MCF 10A (cell line): ENCODE measurements around the gene HECTD4. TPM values are rescaled to one million over a fixed set of nuclear protein-coding genes. Genes with fewer than 3 reads are reported as not detected.

ENCODE experiments used
- BruUV-seq: library from RNA; stranded (reverse); fragments of 400-500 nt; replicated peaks from 2 replicates; lab custom pipeline; 2021; lab: Mats Ljungman, UMichigan
- CTCF ChIA-PET: fragments of 300-600 bp; sonication (Branson Sonifier 250); formaldehyde crosslinking; extraction: SDS; loops from one replicate; lab custom pipeline; 2021; ENCODE audit warnings: antibody characterized with exemption, inconsistent platforms; lab: Yijun Ruan, JAX
- POLR2A ChIA-PET: fragments of 300-600, 350-650 bp; sonication (Branson Sonifier 250); formaldehyde crosslinking; extraction: SDS; loops from one replicate; lab custom pipeline; 2020; ENCODE audit warnings: antibody characterized with exemption, inconsistent platforms; lab: Yijun Ruan, JAX
- DNase-seq: peaks from one replicate; pipeline ENCODE4 v3.0.0-alpha.2; 2018; ENCODE audit not compliant: unreplicated experiment
- H3K27ac Mint-ChIP-seq: one replicate; pipeline ENCODE4 v1.8.0; 2022; ENCODE audit warnings: mild to moderate bottlenecking, low read depth, mixed read lengths; ENCODE audit not compliant: unreplicated experiment
- H3K27me3 Mint-ChIP-seq: one replicate; pipeline ENCODE4 v1.8.0; 2022; ENCODE audit warnings: mixed read lengths; ENCODE audit not compliant: insufficient read depth, unreplicated experiment
- H3K36me3 Mint-ChIP-seq: one replicate; pipeline ENCODE4 v1.8.0; 2022; ENCODE audit warnings: mild to moderate bottlenecking, moderate library complexity, mixed read lengths; ENCODE audit not compliant: insufficient read depth, unreplicated experiment
- H3K4me1 Mint-ChIP-seq: one replicate; pipeline ENCODE4 v1.8.0; 2022; ENCODE audit warnings: mixed read lengths; ENCODE audit not compliant: insufficient read depth, unreplicated experiment
- H3K4me3 Mint-ChIP-seq: one replicate; pipeline ENCODE4 v1.8.0; 2022; ENCODE audit warnings: mild to moderate bottlenecking, moderate library complexity, mixed read lengths; ENCODE audit not compliant: unreplicated experiment
- H3K9me3 Mint-ChIP-seq: one replicate; pipeline ENCODE4 v1.8.0; 2022; ENCODE audit warnings: mixed read lengths; ENCODE audit not compliant: unreplicated experiment
- intact Hi-C: fragments of 100-400 bp; cut with micrococcal nuclease; formaldehyde crosslinking; loops from 2 replicates; pipeline ENCODE4 v1.14.1; 2022
- total RNA-seq: library from RNA; stranded (reverse); gene quantifications from 2 replicates; pipeline ENCODE4 v1.2.3, GENCODE V29; 2022
- TF ChIP-seq, protein P1 (sequence below): fragments of 200-600 bp; IDR thresholded peaks from one replicate; pipeline ENCODE4 v1.8.0; 2022; ENCODE audit warnings: antibody characterized with exemption, mild to moderate bottlenecking; ENCODE audit not compliant: unreplicated experiment

The HECTD4 gene
- total RNA-seq, 1 experiment from 2014 or later: 35.2 TPM

DNA sequence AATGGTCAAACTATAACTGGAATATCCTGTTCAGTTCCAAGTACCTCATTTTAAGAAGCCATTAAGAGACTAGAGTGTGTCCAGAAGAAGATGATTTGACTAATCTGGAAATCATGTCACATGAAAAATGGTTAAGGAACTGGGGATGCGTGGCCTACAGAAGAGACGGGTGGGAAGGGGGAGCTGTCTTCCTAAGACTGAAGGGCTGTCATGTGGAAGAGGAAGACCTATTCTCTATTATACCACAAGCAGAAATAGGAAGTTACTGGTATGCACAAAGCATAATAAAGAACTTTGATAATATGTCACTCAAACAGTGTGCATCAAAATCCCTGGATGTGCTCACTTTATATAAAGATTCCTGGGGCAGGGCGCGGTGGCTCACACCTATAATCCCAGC is 50.3 kb downstream of the HECTD4 start:
- H3K27ac Mint-ChIP-seq: no peak overlapping the region
- H3K9me3 Mint-ChIP-seq: no peaks in the 10 kb centered on the region
- H3K4me1 Mint-ChIP-seq: no peaks in the 10 kb centered on the region
- ChIA-PET CTCF (no interaction called here), POLR2A (no interaction called here)
- no peaks in the 10 kb centered on the region for H3K27me3 Mint-ChIP-seq
- peaks cover 9% of the 10 kb centered on the region for H3K36me3 Mint-ChIP-seq
- DNase-seq: no peak
- H3K4me3 Mint-ChIP-seq: no peak overlapping the region
- intact Hi-C loops: no loop called here
- BruUV-seq: no TSS peak
- TF ChIP-seq, protein P1, sequence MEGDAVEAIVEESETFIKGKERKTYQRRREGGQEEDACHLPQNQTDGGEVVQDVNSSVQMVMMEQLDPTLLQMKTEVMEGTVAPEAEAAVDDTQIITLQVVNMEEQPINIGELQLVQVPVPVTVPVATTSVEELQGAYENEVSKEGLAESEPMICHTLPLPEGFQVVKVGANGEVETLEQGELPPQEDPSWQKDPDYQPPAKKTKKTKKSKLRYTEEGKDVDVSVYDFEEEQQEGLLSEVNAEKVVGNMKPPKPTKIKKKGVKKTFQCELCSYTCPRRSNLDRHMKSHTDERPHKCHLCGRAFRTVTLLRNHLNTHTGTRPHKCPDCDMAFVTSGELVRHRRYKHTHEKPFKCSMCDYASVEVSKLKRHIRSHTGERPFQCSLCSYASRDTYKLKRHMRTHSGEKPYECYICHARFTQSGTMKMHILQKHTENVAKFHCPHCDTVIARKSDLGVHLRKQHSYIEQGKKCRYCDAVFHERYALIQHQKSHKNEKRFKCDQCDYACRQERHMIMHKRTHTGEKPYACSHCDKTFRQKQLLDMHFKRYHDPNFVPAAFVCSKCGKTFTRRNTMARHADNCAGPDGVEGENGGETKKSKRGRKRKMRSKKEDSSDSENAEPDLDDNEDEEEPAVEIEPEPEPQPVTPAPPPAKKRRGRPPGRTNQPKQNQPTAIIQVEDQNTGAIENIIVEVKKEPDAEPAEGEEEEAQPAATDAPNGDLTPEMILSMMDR: no peak

DNA sequence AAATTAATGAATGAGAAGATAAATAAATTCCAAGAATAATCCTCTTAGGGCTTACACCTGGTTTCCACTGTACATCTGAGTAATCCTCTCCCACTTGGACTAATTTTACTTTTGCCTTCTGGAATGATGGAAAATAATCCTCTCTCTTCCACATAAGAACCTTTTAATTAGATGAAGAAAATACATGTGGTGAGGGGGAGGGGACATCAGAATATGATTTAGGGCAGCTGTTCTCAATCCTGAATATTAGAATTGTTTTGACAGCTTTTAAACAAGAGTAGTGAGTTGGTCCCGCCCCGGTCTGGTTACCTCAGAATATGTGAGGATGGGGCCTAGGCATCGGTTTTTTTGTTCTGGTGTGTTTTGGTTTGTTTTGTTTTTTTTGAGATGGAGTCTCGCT is 51.5 kb downstream of the HECTD4 start:
- peaks cover 9% of the 10 kb centered on the region for H3K36me3 Mint-ChIP-seq
- TF ChIP-seq, protein P1: no peak
- no peak overlapping the region for H3K4me3 Mint-ChIP-seq
- no peaks in the 10 kb centered on the region for H3K9me3 Mint-ChIP-seq
- intact Hi-C loops: no loop called here
- CTCF ChIA-PET: interaction anchor here (0.7 kb wide), 1 partner anchor 40 kb away, joined by 3 read pairs; no protein-coding TSS in a partner anchor
- H3K27ac Mint-ChIP-seq: no peak overlapping the region
- H3K27me3 Mint-ChIP-seq: no peaks in the 10 kb centered on the region
- H3K4me1 Mint-ChIP-seq: no peaks in the 10 kb centered on the region
- BruUV-seq: no TSS peak
- POLR2A ChIA-PET: interaction anchor here (0.9 kb wide), 1 partner anchor 10 kb away, joined by 4 read pairs; no protein-coding TSS in a partner anchor
- no peak for DNase-seq

DNA sequence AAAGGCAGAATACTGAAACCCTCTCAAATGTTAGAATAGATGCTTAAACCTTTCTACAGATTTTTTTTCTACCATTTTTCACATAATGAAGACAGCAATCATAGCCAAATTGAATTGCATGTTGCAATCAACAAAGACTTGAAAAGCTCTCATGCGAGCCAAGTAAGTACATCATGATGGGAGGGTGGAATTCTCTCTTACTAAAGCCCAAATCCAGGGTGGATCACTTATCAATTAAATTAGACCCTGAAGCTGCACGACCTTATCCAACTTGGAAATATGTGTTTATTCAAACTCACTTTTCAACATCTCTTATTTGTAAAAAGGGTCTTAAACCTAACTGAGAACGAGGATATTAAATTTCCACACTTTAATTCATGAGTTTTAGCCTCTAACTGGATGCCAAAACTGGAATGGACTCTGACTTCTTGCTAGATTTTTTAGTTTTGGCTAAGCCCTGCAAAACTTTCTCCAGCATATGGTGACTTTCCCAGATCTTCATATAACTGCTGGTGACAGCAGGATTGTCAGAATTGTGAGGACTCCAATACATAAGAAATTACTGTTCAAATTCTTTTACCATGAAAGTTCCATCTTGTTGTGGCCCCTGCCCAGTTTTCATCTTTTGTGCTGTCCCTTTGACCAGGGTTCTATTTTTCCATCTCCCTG is 53.6 kb downstream of the HECTD4 start:
- no peak overlapping the region for H3K4me3 Mint-ChIP-seq
- no TSS peak for BruUV-seq
- no peaks in the 10 kb centered on the region for H3K27me3 Mint-ChIP-seq
- TF ChIP-seq, protein P1: no peak
- peaks cover 9% of the 10 kb centered on the region for H3K36me3 Mint-ChIP-seq
- no peak for DNase-seq
- H3K4me1 Mint-ChIP-seq: no peaks in the 10 kb centered on the region
- no peak overlapping the region for H3K27ac Mint-ChIP-seq
- intact Hi-C loops: no loop called here
- H3K9me3 Mint-ChIP-seq: no peaks in the 10 kb centered on the region
- ChIA-PET CTCF (no interaction called here), POLR2A (interaction anchor here (0.6 to 0.7 kb wide), 2 partner anchors 68 to 211 kb away, joined by 3 read pairs; no protein-coding TSS in a partner anchor)

DNA sequence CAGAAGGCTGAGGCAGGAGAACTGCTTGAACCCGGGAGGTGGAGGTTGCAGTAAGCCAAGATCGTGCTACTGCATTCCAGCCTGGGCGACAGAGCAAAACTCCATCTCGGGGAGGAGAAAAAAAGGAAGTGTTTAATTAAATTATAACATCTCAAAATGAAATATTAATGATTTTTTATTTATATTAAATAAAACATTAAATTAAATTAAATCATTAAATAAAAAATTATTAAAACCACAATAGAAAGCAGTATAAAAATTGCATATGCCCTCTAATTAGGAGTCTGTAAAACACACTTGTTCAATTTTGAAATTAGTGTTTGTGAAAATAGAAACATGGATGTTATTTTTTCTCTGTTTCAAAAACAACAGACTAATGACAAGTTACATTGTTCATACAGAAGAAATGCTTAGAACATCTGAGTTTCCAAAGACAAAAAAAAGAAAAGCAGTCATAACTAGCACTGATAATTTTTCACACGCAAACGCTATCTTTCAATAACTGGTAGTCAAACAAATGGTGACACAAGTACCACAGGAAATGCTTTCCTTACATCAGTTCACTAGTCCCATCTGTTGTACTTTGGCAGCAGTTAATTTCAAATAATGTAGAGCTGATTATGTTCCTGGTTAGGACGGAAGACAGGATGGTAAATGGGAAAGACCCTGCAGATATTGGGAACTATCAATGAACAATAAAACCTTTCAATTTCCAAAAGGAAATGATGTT is 54.9 kb downstream of the HECTD4 start:
- peaks cover 7% of the 10 kb centered on the region for H3K4me1 Mint-ChIP-seq
- CTCF ChIA-PET: interaction anchor here (1.1 kb wide), 1 partner anchor 60 kb away, joined by 3 read pairs; no protein-coding TSS in a partner anchor
- POLR2A ChIA-PET: no interaction called here
- no peak for DNase-seq
- H3K9me3 Mint-ChIP-seq: no peaks in the 10 kb centered on the region
- peaks cover 9% of the 10 kb centered on the region for H3K36me3 Mint-ChIP-seq
- H3K4me3 Mint-ChIP-seq: no peak overlapping the region
- no peak overlapping the region for H3K27ac Mint-ChIP-seq
- intact Hi-C loops: no loop called here
- no TSS peak for BruUV-seq
- H3K27me3 Mint-ChIP-seq: no peaks in the 10 kb centered on the region
- TF ChIP-seq, protein P1: no peak
